K562 (cell line): ENCODE results near the gene PTPMT1. TPM values are rescaled to one million over a fixed set of nuclear protein-coding genes. Genes with fewer than 3 reads are reported as not detected.
A peak's percentile ranks its signal among the peaks of the same experiment; 100 is the strongest.

Source experiments
- ATAC-seq: fragments of 200-7000 bp; cut with Tn5 transposase; 3 replicates; pipeline ENCODE4 v1.9.1; 2020; ENCODE audit warnings: moderate library complexity
- BruUV-seq: library from RNA; stranded (reverse); fragments of 400-500 nt; replicated peaks from 2 replicates; lab custom pipeline; 2021; lab: Mats Ljungman, UMichigan
- CTCF ChIA-PET: fragments of 300-600 bp; formaldehyde crosslinking; extraction: SDS; loops from one replicate; lab custom pipeline; 2021; ENCODE audit warnings: low intra/inter-chr PET ratio; lab: Yijun Ruan, JAX
- POLR2A ChIA-PET: fragments of 300-600, 350-650 bp; sonication (Branson Sonifier 250); formaldehyde crosslinking; extraction: SDS; loops from one replicate; lab custom pipeline; 2021; ENCODE audit warnings: antibody characterized with exemption, inconsistent platforms; lab: Yijun Ruan, JAX
- DNase-seq, 4 experiments: peaks; one replicate each; pipeline versions ENCODE4 v3.0.0 to v3.0.0-alpha.2; 2011 to 2018; ENCODE audit warnings: low spot score in 3 of 4, mixed read lengths in 3 of 4; ENCODE audit errors: extremely low read depth in 1 of 4
- FAIRE-seq: peaks from 2 replicates; lab custom pipeline; 2011; peaks lifted over from hg19 to GRCh38; lab: Jason Lieb, UNC
- H2AFZ ChIP-seq: 2 replicates; pipeline ENCODE4 v1.6.0; 2011; ENCODE audit warnings: low read depth, low read length, control low read depth, inconsistent platforms
- H3K27ac ChIP-seq: fragments of 200-600 bp; 3 replicates; pipeline ENCODE4 v1.8.0; 2011; ENCODE audit warnings: low read depth, mild to moderate bottlenecking, control low read depth, inconsistent platforms, low read length, moderate library complexity, mixed read lengths; ENCODE audit errors: extremely low read depth
- H3K27me3 ChIP-seq, 2 experiments: fragments of 300-600 bp in 1 of 2; 2 replicates in 1 of 2; 3 replicates in 1 of 2; pipeline versions ENCODE4 v1.6.0 to v1.8.0; 2011; ENCODE audit warnings: inconsistent platforms in 2 of 2, low read length in 2 of 2, mild to moderate bottlenecking in 1 of 2, mixed read lengths in 1 of 2, moderate library complexity in 1 of 2; ENCODE audit not compliant: control insufficient read depth in 2 of 2, insufficient read depth in 2 of 2
- H3K36me3 ChIP-seq: fragments of 300-600 bp; 3 replicates; pipeline ENCODE4 v1.8.0; 2011; ENCODE audit warnings: mild to moderate bottlenecking, low read length, inconsistent platforms; ENCODE audit not compliant: control insufficient read depth, insufficient read depth
- H3K4me1 ChIP-seq, 2 experiments: fragments of 200-600 bp in 1 of 2; replicated peaks in 1 of 2; 2 replicates in 1 of 2; 3 replicates in 1 of 2; pipeline versions ENCODE4 v1.5.1 to v1.8.0; 2011; ENCODE audit warnings: inconsistent platforms in 2 of 2, low read length in 2 of 2, mild to moderate bottlenecking in 1 of 2, mixed read lengths in 1 of 2, moderate library complexity in 1 of 2; ENCODE audit not compliant: control insufficient read depth in 2 of 2, insufficient read depth in 2 of 2
- H3K4me2 ChIP-seq: 2 replicates; pipeline ENCODE4 v1.6.1; 2011; ENCODE audit warnings: low read length, control low read depth, inconsistent platforms, mixed read lengths; ENCODE audit not compliant: insufficient read depth
- H3K4me3 ChIP-seq: fragments of 200-600 bp; sonication (generic), shearing (Covaris generic); 2 replicates; pipeline ENCODE4 v1.5.1; 2016; ENCODE audit warnings: control low read depth, inconsistent platforms
- H3K79me2 ChIP-seq: fragments of 200-600 bp; 3 replicates; pipeline ENCODE4 v1.8.0; 2011; ENCODE audit warnings: low read length, inconsistent platforms; ENCODE audit not compliant: control insufficient read depth, insufficient read depth
- H3K9ac ChIP-seq, 2 experiments: 2 replicates each; pipeline versions ENCODE4 v1.6.0 to v1.6.1; 2011; ENCODE audit warnings: low read depth in 2 of 2, low read length in 2 of 2, control low read depth in 1 of 2, inconsistent platforms in 1 of 2, mild to moderate bottlenecking in 1 of 2, mixed read lengths in 1 of 2; ENCODE audit not compliant: insufficient read depth in 1 of 2
- H3K9me1 ChIP-seq: one replicate; pipeline ENCODE4 v1.6.0; 2011; ENCODE audit warnings: inconsistent platforms, mild to moderate bottlenecking, low read length, moderate library complexity; ENCODE audit not compliant: control insufficient read depth, insufficient read depth
- H3K9me3 ChIP-seq: replicated peaks from 2 replicates; pipeline ENCODE4 v1.5.1; 2011; ENCODE audit warnings: low read depth, low read length, inconsistent platforms; ENCODE audit not compliant: control insufficient read depth, insufficient read depth
- H4K20me1 ChIP-seq: replicated peaks from 2 replicates; pipeline ENCODE4 v1.6.1; 2011; ENCODE audit warnings: low read length, inconsistent platforms, mixed read lengths; ENCODE audit not compliant: control insufficient read depth, insufficient read depth
- BRD9 ChIP-seq: fragments of 450-650 bp; IDR thresholded peaks from 2 replicates; pipeline ENCODE4 v1.6.1; 2018; ENCODE audit warnings: low read depth; ENCODE audit not compliant: partially characterized antibody
- CHAMP1 ChIP-seq: fragments of 450-650 bp; IDR thresholded peaks from 2 replicates; pipeline ENCODE4 v1.6.1; 2016; ENCODE audit warnings: mild to moderate bottlenecking
- GTF2A2 ChIP-seq: IDR thresholded peaks from 2 replicates; pipeline ENCODE4 v1.6.1; 2016; ENCODE audit warnings: mild to moderate bottlenecking, missing genetic modification characterization, missing compliant biosample characterization
- NR2C2 ChIP-seq, 2 experiments: fragments of 200-800 bp in 1 of 2; sonication (Bioruptor generic) in 1 of 2; sonication (generic) in 1 of 2; formaldehyde crosslinking in 1 of 2; IDR thresholded peaks; 2 replicates each; pipeline versions ENCODE4 v1.6.1 to v1.8.0; 2016 to 2022; ENCODE audit warnings: mild to moderate bottlenecking in 1 of 2, missing compliant biosample characterization in 1 of 2, missing genetic modification characterization in 1 of 2, missing genetic modification reagents in 1 of 2
- NR4A1 ChIP-seq, 2 experiments: fragments of 250-450 bp in 1 of 2; fragments of 450-650 bp in 1 of 2; sonication (Bioruptor Pico) in 1 of 2; IDR thresholded peaks; 2 replicates each; pipeline versions ENCODE4 v1.4.0 to v1.6.1; 2016 to 2020; ENCODE audit warnings: mild to moderate bottlenecking in 2 of 2, missing compliant biosample characterization in 1 of 2, missing genetic modification characterization in 1 of 2, moderate library complexity in 1 of 2
- REST ChIP-seq, 2 experiments: fragments of 450-650 bp; formaldehyde crosslinking in 1 of 2; IDR thresholded peaks; 2 replicates each; pipeline versions ENCODE4 v1.4.0 to v1.6.1; 2014 to 2020; ENCODE audit warnings: mild to moderate bottlenecking in 2 of 2, borderline replicate concordance in 1 of 2, low read depth in 1 of 2
- TEAD4 ChIP-seq, 2 experiments: sonication (generic) in 1 of 2; formaldehyde crosslinking in 1 of 2; IDR thresholded peaks; 2 replicates each; pipeline versions ENCODE4 v1.6.1 to v1.8.0; 2012 to 2022; ENCODE audit warnings: borderline replicate concordance in 1 of 2, inconsistent platforms in 1 of 2, low read length in 1 of 2, mild to moderate bottlenecking in 1 of 2, missing genetic modification reagents in 1 of 2
- WGBS: fragments of 100-300 bp; shearing (Covaris generic); methylation state at CpG from one replicate; pipeline ENCODE4 v1.1.6; 2016; ENCODE audit warnings: low coverage, mixed read lengths; ENCODE audit not compliant: insufficient coverage; ENCODE audit errors: missing lambda C conversion rate; 5-methylcytosine and 5-hydroxymethylcytosine counted together
- in situ Hi-C: fragments of 300-500 bp; cut with MboI; formaldehyde crosslinking; loops from 4 replicates; pipeline ENCODE4 v1.15.0; 2018; ENCODE audit warnings: inconsistent platforms, mixed read lengths
- intact Hi-C: fragments of 100-400 bp; cut with micrococcal nuclease; formaldehyde crosslinking; loops from 2 replicates; pipeline ENCODE4 v1.14.2; 2022
- polyA plus RNA-seq, 8 experiments: library from polyadenylated mRNA; depleted of rRNA in 4 of 8; stranded (reverse) in 5 of 8; unstranded in 3 of 8; fragments of >200 nt; fragmentation: Nextera tagmentation in 2 of 8; fragmentation: Illumina TruSeq in 1 of 8; extraction: Ambion mirVana in 2 of 8; extraction: Trizol in 1 of 8; gene quantifications; 2 replicates each; pipeline versions ENCODE4 v1.2.1 to v1.2.3, GENCODE V29; 2011 to 2014; ENCODE audit warnings: inconsistent platforms in 1 of 8, missing spikeins in 1 of 8
- total RNA-seq, 7 experiments: library from RNA; depleted of rRNA in 6 of 7; stranded (reverse); fragments of >200 nt in 6 of 7; fragmentation: Illumina TruSeq in 2 of 7; extraction: Trizol in 2 of 7; gene quantifications; 2 replicates each; pipeline versions ENCODE4 v1.2.1 to v1.2.3, GENCODE V29; 2011 to 2021; ENCODE audit warnings: low replicate concordance in 1 of 7

Gene PTPMT1
- total and polyA plus RNA-seq, 9 of the 15 experiments (the other 6 are each of a cell fraction or from before 2014, with no cell fraction given), result 10.4 to 140 (median 67.2) TPM

- Histone ChIP-seq H3K9me1 (peaks cover 6% of the 10 kb centered on the region), H3K27me3 (no peaks in the 10 kb centered on the region), H4K20me1 (peaks cover 12% of the 10 kb centered on the region), H3K4me2 (peak within 1 kb of the TSS; percentile 96), H3K27ac (peak within 1 kb of the TSS; percentile 92), H3K9ac (peak within 1 kb of the TSS; percentile 92 to 100), H3K9me3 (no peaks in the 10 kb centered on the region), H3K4me1 (peaks cover 11 to 18% of the 10 kb centered on the region in 2 experiments; a peak in 4 of 5 replicates), H3K36me3 (peaks cover 24% of the 10 kb centered on the region), H3K79me2 (peaks cover 52% of the 10 kb centered on the region), H3K4me3 (peak within 1 kb of the TSS; percentile 100), H2AFZ (peak within 1 kb of the TSS; percentile 95)
- ATAC-seq (peak; percentile 96), FAIRE-seq (peak; percentile 56), DNase-seq (peak; percentile 87 to 94 (median 90))
- in situ Hi-C loops (no loop called here), intact Hi-C loops (loop anchor here (5.0 kb wide), 1 partner anchor 40 kb away; no protein-coding TSS in a partner anchor)
- no TSS peak for BruUV-seq
- WGBS, result 0% methylated on average over 59 of the region's 89 CpGs
- ChIA-PET POLR2A (interaction anchor here (0.5 to 3.8 kb wide), 11 partner anchors 11 to 82 kb away, joined by 3 to 28 read pairs (median 4); partner anchors contain the start of gene PTPMT1), CTCF (interaction anchor here (0.6 kb wide), 2 partner anchors 97 to 145 kb away, joined by 4 to 6 read pairs; no protein-coding TSS in a partner anchor)
- TF ChIP-seq BRD9, result peak; percentile 25
- TF ChIP-seq NR2C2 (CRISPR knock-in tag; IDR thresholded peaks at IDR 0.05), result peak; percentile 33; the same call in 1 of the 2 replicates
- peak; percentile 75; the same call in 1 of the 2 replicates for TF ChIP-seq NR2C2 (tag; IDR thresholded peaks at IDR 0.05)
- peak; percentile 48; the same call in 1 of the 2 replicates for TF ChIP-seq TEAD4 (IDR thresholded peaks at IDR 0.05; ENCODE audit: low read length)
- TF ChIP-seq TEAD4 (CRISPR knock-in tag; IDR thresholded peaks at IDR 0.05; ENCODE audit: borderline replicate concordance), result no peak
- no peak for TF ChIP-seq NR4A1 (CRISPR knock-in tag; IDR thresholded peaks at IDR 0.05)
- TF ChIP-seq NR4A1 (tag; IDR thresholded peaks at IDR 0.05), result no peak
- no peak for TF ChIP-seq CHAMP1
- no peak for TF ChIP-seq GTF2A2 (tag)
- TF ChIP-seq REST (IDR thresholded peaks at IDR 0.05; ENCODE audit: borderline replicate concordance), result peak; percentile 41; the same call in 1 of the 2 replicates
- TF ChIP-seq REST (CRISPR knock-in tag; IDR thresholded peaks at IDR 0.05; ENCODE audit: low read depth), result peak; percentile 44; the same call in 1 of the 2 replicates
These were observed 12.6 kb upstream of the PTPMT1 start, which contains the start of gene CELF1 for GRCh38 chr11:47552566-47553405. Gene CELF1, minus strand, starts transcription at chr11:47553132. Its CDS starts 53,609 bp downstream, at chr11:47499523.
